Transverse colon (tissue), 4 donors: Measurements from ENCODE around the gene NSL1. TPM values are rescaled to one million over a fixed set of nuclear protein-coding genes. Genes with fewer than 3 reads are reported as not detected.
"Not testable (repeated sequence)": the region's sequence is repeated elsewhere in the genome, so short reads cannot be mapped to it uniquely, and the experiment has no call there.

Experiments
- DNase-seq: peaks from one replicate; pipeline ENCODE4 v3.0.0-alpha.2; 2019
- H3K27ac ChIP-seq, 4 donors: fragments of 200-600 bp; sonication (generic); 2 replicates each; pipeline ENCODE4 v1.5.1; 2016 to 2018; ENCODE audit warnings: inconsistent platforms in 4 of 4
- H3K27me3 ChIP-seq: fragments of 200-600 bp; sonication (generic); 2 replicates; pipeline ENCODE4 v1.5.1; 2017; ENCODE audit warnings: inconsistent platforms
- H3K36me3 ChIP-seq, 4 donors: fragments of 200-600 bp; sonication (generic); 2 replicates each; pipeline ENCODE4 v1.5.1; 2017 to 2019; ENCODE audit warnings: inconsistent platforms in 4 of 4
- H3K4me1 ChIP-seq, 4 donors: fragments of 200-600 bp; sonication (generic); 2 replicates each; pipeline ENCODE4 v1.5.1; 2017 to 2020; ENCODE audit warnings: inconsistent platforms in 4 of 4
- H3K4me3 ChIP-seq, 4 donors: fragments of 200-600 bp; sonication (generic); 1 replicate in 1 of 4; 2 replicates in 3 of 4; pipeline versions ENCODE4 v1.5.1 to v1.6.1; 2017 to 2019; ENCODE audit warnings: inconsistent platforms in 4 of 4
- H3K9me3 ChIP-seq, 2 donors: fragments of 200-600 bp; sonication (generic); 2 replicates each; pipeline ENCODE4 v1.5.1; 2017 to 2019; ENCODE audit warnings: inconsistent platforms in 2 of 2
- CTCF ChIP-seq, 5 experiments: fragments of 200-600 bp in 3 of 5; fragments of 450-650 bp in 2 of 5; sonication (generic) in 3 of 5; IDR thresholded peaks; 1 replicate in 2 of 5; 2 replicates in 3 of 5; pipeline ENCODE4 v1.5.1; 2016 to 2017; ENCODE audit warnings: antibody characterized with exemption in 5 of 5, inconsistent platforms in 3 of 5, mild to moderate bottlenecking in 2 of 5, moderate library complexity in 1 of 5
- EP300 ChIP-seq: sonication (generic); formaldehyde crosslinking; IDR thresholded peaks from one replicate; pipeline ENCODE4 v1.6.1; 2017; ENCODE audit warnings: antibody characterized with exemption, low read depth
- POLR2A ChIP-seq: fragments of 450-650 bp; IDR thresholded peaks from one replicate; pipeline ENCODE4 v1.6.1; 2016; ENCODE audit warnings: antibody characterized with exemption, mild to moderate bottlenecking, moderate library complexity
- POLR2AphosphoS5 ChIP-seq, 3 donors: sonication (generic); formaldehyde crosslinking; IDR thresholded peaks; one replicate each; pipeline ENCODE4 v1.6.1; 2016; ENCODE audit warnings: antibody characterized with exemption in 3 of 3
- WGBS, 2 donors: methylation state at CpG; one replicate each; pipeline ENCODE4 v1.1.5; 2018; ENCODE audit warnings: low coverage in 1 of 2; 5-methylcytosine and 5-hydroxymethylcytosine counted together
- in situ Hi-C, 4 donors: fragments of 200-750 bp; cut with MboI; loops; one replicate each; pipeline versions ENCODE4 v1.15.0 to v1.15.1; 2017; ENCODE audit warnings: low sequenced_read_pairs in 3 of 4, low pct_ligation_motif_present in 1 of 4, low pct_unique_long_range_greater_than_20kb in 1 of 4
- intact Hi-C: fragments of 100-400 bp; cut with DNase I; formaldehyde crosslinking; loops from one replicate; pipeline ENCODE4 v1.15.1; 2023; ENCODE audit warnings: low total_unique reads
- total RNA-seq, 4 donors: library from RNA; depleted of rRNA; stranded (reverse); fragments of >200 nt; gene quantifications; one replicate each; pipeline ENCODE4 v1.1.0, GENCODE V29; 2016

The NSL1 gene
- total RNA-seq, 4 donors from 2014 or later, result 4.2 to 33.7 (median 28.4) TPM

- Histone ChIP-seq H3K27me3 (no peaks in the 10 kb centered on the region), H3K27ac (no peak overlapping the region), H3K36me3 (peaks cover 0 to 34% (median 16%) of the 10 kb centered on the region in 4 donors), H3K4me3 (no peak overlapping the region), H3K9me3 (no peaks in the 10 kb centered on the region), H3K4me1 (no peaks in the 10 kb centered on the region)
- intact Hi-C loops (loop anchor here (10.0 kb wide), 1 partner anchor 118 kb away; no protein-coding TSS in a partner anchor), in situ Hi-C loops (loop anchor here in 1 of 4 donors (25.0 kb wide), 1 partner anchor 120 kb away; no protein-coding TSS in a partner anchor)
- DNase-seq, result no peak
- TF ChIP-seq POLR2AphosphoS5 (IDR thresholded peaks at IDR 0.05), result no peak
- no peak for TF ChIP-seq POLR2A
- peak; percentile 50 to 66 (median 61) for TF ChIP-seq CTCF (IDR thresholded peaks at IDR 0.05)
- TF ChIP-seq EP300, result no peak
- WGBS, 2 donors, result 88 to 100% methylated on average over 3 of the region's 3 CpGs
These were observed 9.0 kb downstream of the NSL1 start for GRCh38 chr1:212782422-212783154.

DNA sequence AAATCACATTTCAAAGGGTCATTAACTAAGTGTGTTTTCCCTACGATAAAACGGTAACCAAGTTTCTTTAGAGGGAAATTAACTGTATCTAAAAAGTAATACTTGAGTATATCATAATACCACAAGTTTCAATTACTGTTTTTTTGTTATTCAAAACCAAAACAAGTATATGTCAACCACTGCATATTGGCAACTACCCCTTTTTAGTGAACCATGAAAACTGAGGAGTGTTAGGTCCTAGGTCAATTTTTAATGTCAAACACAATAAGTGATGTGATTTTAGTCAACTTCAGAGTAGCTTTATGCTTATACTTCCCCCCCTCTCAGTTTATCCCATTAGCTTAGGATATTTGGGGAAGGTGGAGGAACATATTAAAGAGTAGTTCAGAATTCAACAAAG, 10.4 kb downstream of the NSL1 start:
- Histone ChIP-seq H3K4me1 (no peaks in the 10 kb centered on the region), H3K27ac (no peak overlapping the region), H3K4me3 (no peak overlapping the region), H3K9me3 (no peaks in the 10 kb centered on the region), H3K36me3 (peaks cover 0 to 32% (median 12%) of the 10 kb centered on the region in 4 donors), H3K27me3 (no peaks in the 10 kb centered on the region)
- 70 to 78% methylated on average over 2 of the region's 2 CpGs for WGBS, 2 donors
- intact Hi-C loops, result loop anchor here (10.0 kb wide), 1 partner anchor 116 kb away; no protein-coding TSS in a partner anchor
- no peak for DNase-seq
- in situ Hi-C loops, result loop anchor here in 1 of 4 donors (25.0 kb wide), 1 partner anchor 119 kb away; no protein-coding TSS in a partner anchor
- TF ChIP-seq EP300, result no peak
- TF ChIP-seq POLR2AphosphoS5 (IDR thresholded peaks at IDR 0.05), result no peak
- TF ChIP-seq CTCF (IDR thresholded peaks at IDR 0.05), result no peak

DNA sequence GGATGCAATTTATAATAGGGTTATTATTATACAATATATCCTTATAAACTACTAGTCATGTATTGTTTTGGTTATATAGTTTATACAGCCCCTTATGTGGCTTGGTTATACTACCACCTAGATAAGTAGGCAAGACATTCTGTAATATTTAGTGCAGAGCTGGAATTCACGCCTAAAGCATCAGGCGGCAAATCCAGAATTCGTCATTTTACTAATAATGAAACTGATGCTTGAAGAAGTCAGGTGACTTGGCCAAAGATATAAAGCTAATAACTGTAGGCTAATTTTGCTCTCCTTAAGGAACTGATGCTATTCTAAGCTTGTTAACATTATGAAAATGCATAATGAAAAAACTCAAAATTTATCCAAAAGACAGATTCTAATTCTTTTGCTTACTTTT, 10.8 kb downstream of the NSL1 start:
- in situ Hi-C loops, result loop anchor here in 1 of 4 donors (25.0 kb wide), 1 partner anchor 118 kb away; no protein-coding TSS in a partner anchor
- Histone ChIP-seq H3K36me3 (peaks cover 0 to 27% (median 11%) of the 10 kb centered on the region in 4 donors), H3K9me3 (no peaks in the 10 kb centered on the region), H3K4me3 (no peak overlapping the region), H3K4me1 (no peaks in the 10 kb centered on the region), H3K27me3 (no peaks in the 10 kb centered on the region), H3K27ac (no peak overlapping the region)
- TF ChIP-seq POLR2A (no peak), EP300 (no peak), POLR2AphosphoS5 (IDR thresholded peaks at IDR 0.05) (no peak), CTCF (IDR thresholded peaks at IDR 0.05) (no peak)
- 71 to 94% methylated on average over 3 of the region's 3 CpGs for WGBS, 2 donors
- no peak for DNase-seq
- intact Hi-C loops, result loop anchor here (10.0 kb wide), 1 partner anchor 116 kb away; no protein-coding TSS in a partner anchor

DNA sequence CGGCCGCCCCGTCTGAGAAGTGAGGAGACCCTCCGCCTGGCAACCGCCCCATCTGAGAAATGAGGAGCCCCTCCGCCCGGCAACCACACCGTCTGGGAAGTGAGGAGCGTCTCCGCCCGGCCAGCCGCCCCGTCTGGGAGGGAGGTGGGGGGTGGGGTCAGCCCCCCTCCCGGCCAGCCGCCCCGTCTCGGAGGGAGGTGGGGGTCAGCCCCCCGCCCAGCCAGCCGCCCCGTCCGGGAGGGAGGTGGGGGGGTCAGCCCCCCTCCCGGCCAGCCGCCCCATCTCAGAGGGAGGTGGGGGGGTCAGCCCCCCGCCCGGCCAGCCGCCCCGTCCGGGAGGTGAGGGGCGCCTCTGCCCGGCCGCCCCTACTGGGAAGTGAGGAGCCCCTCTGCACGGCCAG, 12.5 kb downstream of the NSL1 start:
- DNase-seq, H3K27ac ChIP-seq, intact Hi-C loops, H3K27me3 ChIP-seq, H3K9me3 ChIP-seq, H3K4me1 ChIP-seq, H3K4me3 ChIP-seq: not testable (repeated sequence)
- peaks cover 0 to 17% (median 6%) of the 10 kb centered on the region in 4 donors for H3K36me3 ChIP-seq
- in situ Hi-C loops, result loop anchor here in 1 of 4 donors (25.0 kb wide), 1 partner anchor 117 kb away; no protein-coding TSS in a partner anchor
- no CpG with 5 or more reads among the region's 32 CpGs for WGBS, 2 donors
